ENCODE data around the gene SUCO. TPM values are rescaled to one million over a fixed set of nuclear protein-coding genes. Genes with fewer than 3 reads are reported as not detected.

SUCO gene
- total and polyA plus RNA-seq, 2 of the 8 experiments (the other 6 are each of a cell fraction or from before 2014, with no cell fraction given): 8.3 to 35.8 TPM

GRCh38 chr1:172650474-172651193, 117.7 kb downstream of the SUCO start:
- Histone ChIP-seq H3K27me3 (replicated peaks in 1 of 4; ENCODE audit: control insufficient read depth in 3 of 4, extremely low read depth in 1 of 4, insufficient read depth in 3 of 4, low read length in 3 of 4) (no peaks in the 10 kb centered on the region), H2BK120ac (replicated peaks; ENCODE audit: low read depth, low read length) (no peak overlapping the region), H3K56ac (replicated peaks; ENCODE audit: insufficient read length, low read depth, low read length) (no peak overlapping the region), H4K20me1 (replicated peaks in 1 of 2; ENCODE audit: control insufficient read depth in 1 of 2, insufficient read depth in 2 of 2, low read length in 2 of 2) (no peaks in the 10 kb centered on the region), H4K5ac (ENCODE audit: insufficient read length, low read depth, low read length) (no peak overlapping the region), H3K4ac (replicated peaks; ENCODE audit: insufficient read length, low read depth, low read length) (no peak overlapping the region), H3K36me3 (ENCODE audit: control insufficient read depth in 2 of 4, insufficient read depth in 4 of 4, low read length in 3 of 4) (no peaks in the 10 kb centered on the region), H3K9ac (replicated peaks in 1 of 4; ENCODE audit: extremely low read depth in 1 of 4, low read depth in 3 of 4, low read length in 3 of 4) (no peak overlapping the region), H3K79me1 (ENCODE audit: low read depth, low read length) (no peaks in the 10 kb centered on the region), H3K4me3 (ENCODE audit: extremely low read depth in 1 of 4, insufficient read depth in 2 of 4, low read depth in 3 of 4, low read length in 4 of 4) (no peak overlapping the region), H3K79me2 (ENCODE audit: control insufficient read depth in 1 of 2, insufficient read depth in 2 of 2, low read length in 2 of 2) (no peaks in the 10 kb centered on the region), H3K23me2 (ENCODE audit: low read depth, low read length) (no peaks in the 10 kb centered on the region), H3K4me1 (replicated peaks in 1 of 4; ENCODE audit: control insufficient read depth in 3 of 4, insufficient read depth in 4 of 4, low read length in 3 of 4) (no peaks in the 10 kb centered on the region), H3K27ac (ENCODE audit: low read depth, low read length) (no peak overlapping the region), H3K9me3 (ENCODE audit: insufficient read depth in 2 of 2, low read depth in 1 of 2, low read length in 1 of 2) (no peaks in the 10 kb centered on the region), H3K4me2 (ENCODE audit: insufficient read depth in 1 of 2, low read depth in 2 of 2, low read length in 2 of 2) (no peak overlapping the region), H2BK5ac (ENCODE audit: low read depth, low read length) (no peak overlapping the region), H2AFZ (ENCODE audit: low read length) (no peak overlapping the region), H2BK12ac (ENCODE audit: low read depth, low read length) (no peak overlapping the region), H4K8ac (ENCODE audit: extremely low read depth, insufficient read depth, low read length) (no peak overlapping the region), H2BK15ac (ENCODE audit: low read length) (no peak overlapping the region), H3K23ac (ENCODE audit: insufficient read length) (no peak overlapping the region), H4K91ac (replicated peaks; ENCODE audit: insufficient read length, low read length) (no peak overlapping the region), H3K18ac (ENCODE audit: extremely low read depth, low read length) (no peak overlapping the region), H3K14ac (ENCODE audit: insufficient read length) (no peak overlapping the region), H2AK5ac (ENCODE audit: low read depth, low read length) (no peak overlapping the region), H2BK20ac (ENCODE audit: low read length) (no peak overlapping the region)
- DNase-seq (ENCODE audit: low read depth in 1 of 2, low spot score in 2 of 2) (no peak), FAIRE-seq (no peak)
- CTCF ChIA-PET (ENCODE audit: partially characterized antibody): interaction anchor here (0.6 to 1.1 kb wide), 2 partner anchors 10 to 728 kb away, joined by 3 read pairs; no protein-coding TSS in a partner anchor
- POLR2A ChIA-PET (ENCODE audit: partially characterized antibody): no interaction called here
- 100% methylated on average over 2 of the region's 2 CpGs; no CpG with 5 or more reads in 1 of the 2 experiments for WGBS, 2 experiments (ENCODE audit: extremely low coverage in 1 of 2, insufficient coverage in 1 of 2, insufficient read length in 1 of 2, insufficient replicate concordance in 2 of 2, low coverage in 1 of 2, low lambda C conversion rate in 2 of 2, missing lambda C conversion rate in 1 of 2)
- TF ChIP-seq ATF3 (IDR thresholded peaks at IDR 0.05; ENCODE audit: insufficient read depth, low read depth, low read length) (no peak), SIX5 (IDR thresholded peaks at IDR 0.05; ENCODE audit: low read depth, low read length) (no peak), TBP (IDR thresholded peaks at IDR 0.05; ENCODE audit: low read depth, low read length) (no peak), RNF2 (IDR thresholded peaks at IDR 0.05; ENCODE audit: borderline replicate concordance, low read depth, low read length, missing control alignments, poor library complexity, severe bottlenecking) (no peak), NANOG (IDR thresholded peaks at IDR 0.05; ENCODE audit: insufficient read depth, low read depth, low read length, poor library complexity, severe bottlenecking) (no peak), GTF2F1 (IDR thresholded peaks at IDR 0.05; ENCODE audit: borderline replicate concordance, low read depth, low read length) (no peak), RXRA (IDR thresholded peaks at IDR 0.05; ENCODE audit: insufficient read depth, low read depth, low read length) (no peak), BACH1 (IDR thresholded peaks at IDR 0.05; ENCODE audit: low read length) (no peak), CBX8 (IDR thresholded peaks at IDR 0.05; ENCODE audit: borderline replicate concordance, low read depth, low read length) (no peak), SRF (IDR thresholded peaks at IDR 0.05; ENCODE audit: low read depth, low read length) (no peak), TAF1 (IDR thresholded peaks at IDR 0.05; ENCODE audit: low read depth, low read length) (no peak), CTBP2 (IDR thresholded peaks at IDR 0.05; ENCODE audit: borderline replicate concordance, insufficient read depth, insufficient read length, low read length) (no peak)
